A549 treated with dexamethasone at 1 μM for 4 hours (cell line): ENCODE measurements around the gene CYP24A1. TPM values are rescaled to one million over a fixed set of nuclear protein-coding genes. Genes with fewer than 3 reads are reported as not detected.

ENCODE experiments used
- total RNA-seq: library from RNA; stranded (reverse); fragments of 200-300 nt; extraction: Qiagen RNA extraction; gene quantifications from 5 replicates; pipeline ENCODE4 v1.2.3, GENCODE V29; 2022

The CYP24A1 gene
- 41.9 to 75.1 TPM (median 65.6 TPM) in 5 replicates for total RNA-seq

DNA sequence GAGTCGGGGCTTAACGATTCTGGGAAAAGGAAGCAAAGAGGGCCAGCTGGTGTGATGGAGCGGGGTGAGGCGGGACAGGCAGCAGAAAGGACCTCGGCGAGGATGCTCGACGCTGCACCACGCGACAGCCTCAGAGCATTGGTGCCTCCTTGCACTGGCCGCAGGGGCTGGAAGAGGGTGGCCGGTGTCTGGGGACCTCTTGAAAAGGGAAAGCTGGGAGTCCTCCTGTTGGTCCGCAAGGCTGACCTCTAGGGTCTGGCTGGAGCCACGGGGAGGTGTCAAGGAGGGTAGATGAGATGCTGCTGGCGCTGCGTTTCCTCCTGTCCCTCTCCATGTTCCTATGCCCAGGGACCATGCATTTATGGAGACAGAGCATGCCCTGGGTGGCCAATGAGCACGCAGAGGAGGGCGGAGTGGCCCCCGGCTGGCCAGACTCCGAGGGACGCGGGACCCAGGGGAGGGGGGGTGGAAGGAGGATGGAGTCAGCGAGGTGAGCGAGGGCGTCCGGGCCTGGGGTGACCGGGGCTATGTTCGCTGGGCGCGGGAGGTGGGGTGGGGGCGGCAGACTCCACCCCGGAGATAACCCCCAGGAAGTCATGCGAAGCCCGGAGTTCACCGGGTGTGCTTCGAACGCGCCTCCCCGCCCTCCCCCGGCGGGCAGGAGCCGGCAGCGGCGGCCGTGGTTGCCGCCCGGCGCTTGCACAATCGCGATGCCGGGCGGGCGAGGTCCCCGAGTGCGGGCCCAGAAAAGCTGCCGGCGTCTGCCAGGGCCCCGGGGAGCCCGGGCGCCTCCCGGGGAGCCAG lies at the start of gene CYP24A1:
CYP24A1 (minus strand) TSS at position 334 of the 804 bp plus-strand sequence. CDS start 407 bp downstream, outside the sequence.

DNA sequence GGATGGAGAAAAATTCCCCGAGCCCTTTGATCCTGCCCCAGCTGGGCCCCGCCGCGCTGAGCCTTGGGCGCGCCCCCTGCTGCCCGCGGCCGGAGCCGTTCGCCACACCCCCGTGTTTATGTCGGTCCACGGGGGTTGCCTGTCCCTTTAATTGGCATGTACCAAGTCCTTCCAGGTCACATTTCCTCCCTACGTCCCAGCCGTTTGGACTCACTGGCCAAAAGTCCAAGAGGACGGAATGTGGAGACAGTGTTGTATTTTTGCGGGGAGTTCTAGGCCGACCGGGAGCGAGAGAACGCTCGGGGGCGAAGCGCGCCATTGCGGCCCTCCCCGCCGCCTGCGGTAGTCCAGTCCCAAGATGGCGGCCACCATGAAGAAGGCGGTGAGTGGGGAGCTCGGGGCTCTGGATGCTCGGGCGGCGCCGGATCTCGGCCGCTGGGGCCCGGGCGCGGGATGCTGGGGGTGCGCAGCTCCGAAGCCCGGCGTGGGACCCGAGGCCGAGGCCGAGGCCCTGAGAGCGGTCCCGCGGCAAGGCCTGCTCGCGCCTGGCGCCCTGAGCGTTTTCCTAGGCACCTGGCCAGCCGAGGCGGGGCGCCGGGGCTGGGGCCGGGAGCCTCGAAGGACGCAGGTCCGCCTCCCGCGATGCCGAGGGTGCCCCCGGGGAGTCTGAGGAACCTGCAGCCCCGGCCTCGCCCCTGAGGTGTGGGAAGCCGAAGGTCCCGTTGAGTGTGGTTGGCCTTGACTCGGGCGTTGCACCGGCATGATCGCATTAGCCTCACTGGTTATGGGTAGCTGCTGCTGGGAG lies 34.2 kb upstream of the CYP24A1 start, which contains the start of gene PFDN4:
PFDN4 (plus strand) TSS at position 345 of the 805 bp plus-strand sequence; CDS start at position 359, 14 bp downstream.

Other genes starting within 250 kb of the CYP24A1 start
- 0.44 to 0.69 TPM (median 0.64 TPM) in 5 replicates for gene BCAS1, start 103.4 kb downstream of the CYP24A1 start, total RNA-seq
- 42.7 to 59.4 TPM (median 46.9 TPM) in 5 replicates for gene PFDN4, start 34.1 kb upstream of the CYP24A1 start, total RNA-seq